GM04503 (cell line): ENCODE data around the gene SNAPC4.
A peak's percentile ranks its signal among the peaks of the same experiment; 100 is the strongest.

Source experiments
- DNase-seq: peaks from one replicate; pipeline ENCODE4 v3.0.0-alpha.2; 2012; ENCODE audit warnings: low read depth

Gene SNAPC4, protein sequence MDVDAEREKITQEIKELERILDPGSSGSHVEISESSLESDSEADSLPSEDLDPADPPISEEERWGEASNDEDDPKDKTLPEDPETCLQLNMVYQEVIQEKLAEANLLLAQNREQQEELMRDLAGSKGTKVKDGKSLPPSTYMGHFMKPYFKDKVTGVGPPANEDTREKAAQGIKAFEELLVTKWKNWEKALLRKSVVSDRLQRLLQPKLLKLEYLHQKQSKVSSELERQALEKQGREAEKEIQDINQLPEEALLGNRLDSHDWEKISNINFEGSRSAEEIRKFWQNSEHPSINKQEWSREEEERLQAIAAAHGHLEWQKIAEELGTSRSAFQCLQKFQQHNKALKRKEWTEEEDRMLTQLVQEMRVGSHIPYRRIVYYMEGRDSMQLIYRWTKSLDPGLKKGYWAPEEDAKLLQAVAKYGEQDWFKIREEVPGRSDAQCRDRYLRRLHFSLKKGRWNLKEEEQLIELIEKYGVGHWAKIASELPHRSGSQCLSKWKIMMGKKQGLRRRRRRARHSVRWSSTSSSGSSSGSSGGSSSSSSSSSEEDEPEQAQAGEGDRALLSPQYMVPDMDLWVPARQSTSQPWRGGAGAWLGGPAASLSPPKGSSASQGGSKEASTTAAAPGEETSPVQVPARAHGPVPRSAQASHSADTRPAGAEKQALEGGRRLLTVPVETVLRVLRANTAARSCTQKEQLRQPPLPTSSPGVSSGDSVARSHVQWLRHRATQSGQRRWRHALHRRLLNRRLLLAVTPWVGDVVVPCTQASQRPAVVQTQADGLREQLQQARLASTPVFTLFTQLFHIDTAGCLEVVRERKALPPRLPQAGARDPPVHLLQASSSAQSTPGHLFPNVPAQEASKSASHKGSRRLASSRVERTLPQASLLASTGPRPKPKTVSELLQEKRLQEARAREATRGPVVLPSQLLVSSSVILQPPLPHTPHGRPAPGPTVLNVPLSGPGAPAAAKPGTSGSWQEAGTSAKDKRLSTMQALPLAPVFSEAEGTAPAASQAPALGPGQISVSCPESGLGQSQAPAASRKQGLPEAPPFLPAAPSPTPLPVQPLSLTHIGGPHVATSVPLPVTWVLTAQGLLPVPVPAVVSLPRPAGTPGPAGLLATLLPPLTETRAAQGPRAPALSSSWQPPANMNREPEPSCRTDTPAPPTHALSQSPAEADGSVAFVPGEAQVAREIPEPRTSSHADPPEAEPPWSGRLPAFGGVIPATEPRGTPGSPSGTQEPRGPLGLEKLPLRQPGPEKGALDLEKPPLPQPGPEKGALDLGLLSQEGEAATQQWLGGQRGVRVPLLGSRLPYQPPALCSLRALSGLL (N-terminal part only)

DNA sequence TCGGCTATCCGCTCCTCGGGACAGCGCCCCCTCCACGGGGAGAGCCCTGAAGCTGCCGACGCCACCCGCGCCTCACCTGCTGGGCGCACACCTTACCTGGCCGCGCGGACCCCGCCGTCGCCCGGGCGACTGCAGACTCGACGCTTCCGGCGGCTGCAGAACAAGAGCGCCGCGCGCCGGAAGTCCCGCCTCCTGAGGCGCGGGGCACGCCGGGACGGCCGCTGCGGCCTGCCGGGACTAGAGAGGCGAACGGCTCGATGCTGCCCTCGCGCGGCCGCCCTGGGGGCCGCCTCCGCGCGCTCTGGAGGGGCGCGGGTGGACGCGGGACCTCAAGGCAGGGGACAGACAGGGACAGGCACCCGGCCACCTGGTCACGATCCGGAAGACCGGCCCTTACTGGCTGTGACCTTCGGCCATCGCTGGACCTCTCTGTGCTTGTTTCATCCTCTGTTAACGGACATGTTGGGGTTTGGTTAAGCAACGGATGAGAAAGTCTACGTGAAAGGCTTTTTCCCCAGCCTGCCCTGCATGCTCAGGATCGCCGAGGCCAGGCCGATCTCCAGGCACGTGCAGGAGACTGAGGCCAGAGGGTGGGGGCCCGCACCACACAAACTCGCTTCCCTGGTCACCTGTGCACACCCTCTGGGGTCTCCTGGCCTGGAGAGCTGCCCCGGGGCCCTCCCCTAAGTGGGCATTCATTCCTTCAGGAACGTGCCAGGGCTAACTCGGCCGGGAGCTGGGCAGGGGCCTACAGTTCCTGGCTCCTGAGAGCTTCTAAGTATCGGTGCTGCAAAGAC, at the start of gene SNAPC4:
SNAPC4 (minus strand) TSS at position 133 of the 797 bp plus-strand sequence. CDS start 1,742 bp downstream, outside the sequence.
- no peak for DNase-seq

DNA sequence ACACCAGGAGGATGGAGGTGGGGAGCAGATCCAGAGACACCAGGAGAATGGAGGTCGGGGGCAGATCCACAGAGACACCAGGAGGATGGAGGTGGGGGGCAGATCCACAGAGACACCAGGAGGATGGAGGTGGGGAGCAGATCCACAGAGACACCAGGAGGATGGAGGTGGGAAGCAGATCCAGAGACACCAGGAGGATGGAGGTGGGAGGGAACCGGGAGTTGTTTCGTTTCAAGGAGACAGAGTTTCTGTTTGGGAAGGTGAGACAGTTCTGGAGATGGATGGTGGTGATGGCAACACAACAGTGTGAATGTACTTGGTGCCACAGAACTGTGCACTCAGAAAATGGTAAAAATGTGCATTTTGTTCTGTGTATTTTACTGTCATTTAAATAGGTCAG, 48.7 kb upstream of the SNAPC4 start:
- no peak for DNase-seq

DNA sequence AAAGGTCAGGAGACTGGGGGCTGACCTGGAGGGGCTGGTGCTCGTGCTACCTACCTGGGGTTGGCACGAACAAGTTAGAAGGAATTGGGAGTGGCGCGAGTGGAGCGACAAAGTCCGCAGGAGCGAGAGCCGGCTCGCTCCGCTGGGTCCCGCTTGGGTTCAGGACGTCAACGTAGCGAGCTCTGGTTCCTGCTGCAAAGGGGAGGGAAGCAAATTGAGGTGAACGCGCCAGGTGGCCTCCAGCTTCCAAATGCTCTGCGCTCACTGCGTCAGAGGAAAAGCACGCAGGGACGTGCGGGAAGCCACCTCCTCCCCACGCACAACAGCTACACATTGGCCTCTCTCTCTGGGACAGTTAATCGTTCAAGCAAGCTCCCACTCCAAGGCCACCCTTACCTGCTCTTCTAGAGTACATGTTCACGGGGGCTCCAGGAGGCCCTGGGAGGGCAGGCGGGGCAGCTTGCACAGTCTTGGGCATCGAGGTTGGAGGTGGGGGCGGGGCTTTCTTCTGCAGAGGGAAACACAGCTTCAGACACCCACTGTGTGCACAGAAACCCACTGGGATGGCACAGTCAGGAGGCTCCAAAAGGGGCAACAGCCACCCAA, 47.3 kb upstream of the SNAPC4 start:
- no peak for DNase-seq

DNA sequence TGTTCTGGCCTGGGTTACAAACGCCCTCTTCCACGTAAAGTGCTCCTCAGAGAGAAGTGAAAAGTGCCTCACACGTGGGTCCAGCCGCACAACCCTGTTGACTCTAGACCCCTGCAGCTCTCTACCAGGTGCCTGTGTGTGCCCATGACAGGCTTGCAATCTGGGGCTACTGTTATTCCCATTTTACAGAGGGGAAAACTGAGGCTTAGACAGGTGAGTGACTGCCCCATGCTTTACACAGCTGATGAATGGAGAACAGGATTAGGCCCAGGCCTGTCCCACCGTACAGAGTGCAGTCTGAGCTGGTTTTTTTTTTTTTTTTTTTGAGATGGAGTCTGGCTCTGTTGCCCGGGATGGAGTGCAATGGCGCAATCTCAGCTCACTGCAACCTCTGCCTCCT, 45.8 kb upstream of the SNAPC4 start:
- no peak for DNase-seq

DNA sequence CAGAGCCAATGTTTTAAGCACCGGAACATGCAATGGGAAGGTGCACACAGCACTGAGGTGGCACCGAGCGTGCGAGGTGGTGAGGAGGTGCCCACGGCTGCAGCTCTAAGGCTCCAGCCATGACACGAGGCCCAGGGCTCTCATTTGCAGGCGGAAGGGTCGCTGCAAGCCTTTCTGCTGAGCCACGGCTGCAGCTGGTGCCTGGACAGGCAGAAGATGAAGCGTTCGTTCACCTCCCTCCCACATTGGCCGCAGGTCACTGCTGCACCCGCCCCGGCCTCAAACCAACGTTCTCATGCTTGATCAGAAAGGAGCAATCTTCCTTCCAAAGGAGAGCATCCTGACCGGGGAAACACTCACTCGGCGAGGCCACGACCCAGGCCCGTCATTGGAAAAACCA, 44.1 kb upstream of the SNAPC4 start:
- DNase-seq: no peak

DNA sequence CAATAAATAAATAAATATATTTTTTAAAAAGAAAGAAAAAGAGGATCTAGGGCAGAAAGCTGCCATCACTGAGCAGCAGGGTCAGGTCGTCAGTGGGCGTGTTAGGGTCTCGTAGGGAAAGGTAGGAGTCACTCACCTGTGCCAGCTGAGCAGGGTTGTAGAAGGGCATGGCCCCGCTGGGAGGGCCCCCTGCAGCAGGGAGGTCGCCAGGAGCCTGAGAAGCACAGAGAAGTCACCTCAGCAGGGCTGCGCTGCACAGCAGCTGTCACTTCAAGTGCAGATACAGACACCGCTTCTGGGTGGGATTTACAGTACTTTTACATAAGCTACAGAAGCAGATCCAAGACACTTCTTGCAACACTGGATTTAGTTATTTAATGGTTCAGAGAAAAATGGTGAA, 43.7 kb upstream of the SNAPC4 start:
- DNase-seq: no peak

DNA sequence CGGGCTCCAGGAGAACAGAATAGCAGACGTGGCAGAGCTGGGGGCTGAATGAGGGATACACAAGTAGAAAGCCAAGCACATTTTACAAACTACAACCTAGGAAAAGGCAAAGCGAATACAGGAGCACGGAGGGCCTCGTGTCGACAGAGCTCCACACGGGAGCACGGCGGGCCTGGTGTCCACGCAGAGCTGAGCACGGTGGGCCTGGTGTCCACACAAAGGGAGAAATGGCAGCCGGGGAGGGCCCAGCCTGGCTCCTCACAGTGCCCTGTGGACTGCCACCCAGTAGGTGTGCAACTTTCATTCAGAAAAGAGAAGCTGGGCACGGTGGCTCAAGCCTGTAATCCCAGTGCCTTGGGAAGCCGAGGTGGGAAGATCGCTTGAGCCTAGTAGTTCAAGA, 43.1 kb upstream of the SNAPC4 start:
- DNase-seq: no peak

DNA sequence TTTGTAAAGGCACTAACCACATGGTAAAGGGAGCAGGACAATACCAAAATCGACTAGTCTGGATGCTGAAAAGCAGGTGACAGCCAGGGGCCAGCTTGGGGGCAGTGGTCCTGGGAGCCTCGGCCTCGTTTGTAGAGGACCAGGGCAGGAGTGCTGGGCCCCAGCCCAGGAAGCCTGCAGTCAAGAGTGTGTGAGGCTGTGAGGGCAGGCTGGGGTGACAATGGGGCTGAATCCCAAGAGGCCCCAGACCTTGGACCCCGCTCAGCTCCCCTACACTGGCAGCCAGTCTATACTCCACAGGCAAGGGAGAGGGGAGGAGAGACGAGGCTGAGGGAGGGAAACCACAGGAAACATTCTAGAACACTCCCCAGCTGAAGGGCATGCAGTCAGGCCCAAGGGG, 42.3 kb upstream of the SNAPC4 start:
- no peak for DNase-seq

DNA sequence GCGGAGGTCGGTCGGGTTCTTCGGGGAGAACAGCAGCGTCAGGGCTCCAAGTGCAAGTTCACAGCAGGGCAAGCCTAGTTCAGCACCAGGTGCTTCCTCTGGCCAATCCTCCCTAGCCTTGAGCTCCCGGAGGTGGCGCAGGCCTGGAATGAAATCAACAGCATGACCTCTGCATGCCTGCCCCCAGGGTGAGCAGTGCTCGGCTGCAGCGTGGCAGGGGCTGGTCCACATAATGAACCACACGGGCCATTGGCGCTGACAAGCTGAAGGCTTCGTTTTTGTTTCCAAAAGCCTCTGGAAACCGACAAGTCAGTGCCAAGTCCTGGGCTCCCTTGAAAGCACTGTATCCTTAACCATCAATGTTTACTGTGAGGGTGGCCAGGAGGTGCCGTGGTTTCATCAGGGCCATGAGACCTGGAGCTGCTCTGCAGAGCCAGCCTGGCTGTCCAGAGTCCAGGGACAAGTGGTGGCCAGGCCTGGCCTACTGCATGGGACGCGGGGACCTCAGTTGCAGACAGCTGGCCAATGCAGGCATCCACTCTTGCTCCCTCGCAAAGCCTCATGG, 41.8 kb upstream of the SNAPC4 start:
- no peak for DNase-seq

DNA sequence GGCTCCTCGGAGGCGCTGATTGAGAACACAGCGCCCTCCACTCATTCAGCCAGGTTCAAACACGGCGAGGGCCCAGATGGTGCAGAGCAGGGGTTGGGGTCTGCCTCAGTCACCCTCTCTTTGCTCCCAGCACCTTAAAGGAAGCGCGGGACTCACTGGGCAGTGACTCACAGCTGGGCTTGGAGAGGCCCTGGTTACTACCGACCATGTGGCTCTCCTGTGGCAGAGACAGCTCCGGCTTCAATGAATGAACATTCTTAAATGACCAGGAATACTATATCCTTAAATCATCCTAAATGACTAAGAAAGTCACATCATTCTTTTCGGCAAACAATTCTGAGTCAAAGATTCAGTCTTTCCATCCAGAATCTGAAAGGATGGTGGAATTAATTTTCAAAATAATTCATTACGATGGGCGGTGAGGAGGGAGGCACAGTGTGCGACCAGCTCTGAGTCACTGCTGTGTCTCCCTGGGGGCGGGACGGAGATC, 41.3 kb upstream of the SNAPC4 start:
- DNase-seq: no peak

DNA sequence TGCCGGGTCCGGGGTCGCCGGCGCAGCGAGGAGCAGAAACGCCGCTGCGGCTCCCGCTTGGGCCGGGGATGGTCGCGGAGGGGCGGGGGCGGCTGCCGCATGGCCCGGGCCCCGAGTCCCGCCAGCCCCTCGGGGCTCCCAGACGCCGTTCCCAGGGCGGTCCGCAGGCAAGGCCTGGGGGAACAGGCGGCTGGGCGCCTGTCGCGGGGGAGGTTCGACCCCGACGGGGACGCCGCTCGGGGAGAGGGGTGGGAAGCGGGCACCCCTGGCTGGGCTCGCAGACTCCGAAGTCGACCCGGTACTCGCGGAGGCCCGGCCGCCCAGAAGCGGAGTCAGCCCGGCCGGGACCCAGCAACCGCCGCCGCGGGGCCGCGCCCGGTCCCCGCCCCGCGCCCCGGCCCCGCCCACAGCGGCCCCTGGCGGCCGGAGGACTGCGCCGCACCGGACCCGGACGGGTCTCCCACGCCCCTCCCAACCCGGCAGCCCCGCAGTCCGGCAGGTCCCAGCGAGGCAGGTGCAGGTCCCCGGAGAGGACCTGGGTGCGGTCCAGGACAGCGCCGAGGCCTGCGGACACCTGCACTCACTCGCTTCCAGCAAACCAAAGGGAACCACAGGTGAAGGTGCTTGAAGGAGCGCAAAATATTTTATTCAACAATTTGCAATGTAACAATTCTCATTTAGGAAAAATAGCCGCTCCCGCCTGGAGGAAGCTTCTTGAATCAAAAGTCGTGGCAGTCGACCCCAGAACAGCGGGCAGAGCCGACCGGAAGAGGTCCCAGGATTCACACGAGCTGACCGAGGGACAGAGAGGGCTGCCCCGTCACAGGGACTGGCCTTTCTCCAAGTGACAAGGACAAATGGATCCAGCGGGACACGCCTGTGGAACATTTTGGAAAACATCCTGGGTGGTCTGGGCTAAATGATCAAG, 39.8 kb upstream of the SNAPC4 start, which contains the start of gene INPP5E:
INPP5E (minus strand) TSS at position 365 of the 928 bp plus-strand sequence. CDS start 426 bp downstream, outside the sequence.
- no peak for DNase-seq

DNA sequence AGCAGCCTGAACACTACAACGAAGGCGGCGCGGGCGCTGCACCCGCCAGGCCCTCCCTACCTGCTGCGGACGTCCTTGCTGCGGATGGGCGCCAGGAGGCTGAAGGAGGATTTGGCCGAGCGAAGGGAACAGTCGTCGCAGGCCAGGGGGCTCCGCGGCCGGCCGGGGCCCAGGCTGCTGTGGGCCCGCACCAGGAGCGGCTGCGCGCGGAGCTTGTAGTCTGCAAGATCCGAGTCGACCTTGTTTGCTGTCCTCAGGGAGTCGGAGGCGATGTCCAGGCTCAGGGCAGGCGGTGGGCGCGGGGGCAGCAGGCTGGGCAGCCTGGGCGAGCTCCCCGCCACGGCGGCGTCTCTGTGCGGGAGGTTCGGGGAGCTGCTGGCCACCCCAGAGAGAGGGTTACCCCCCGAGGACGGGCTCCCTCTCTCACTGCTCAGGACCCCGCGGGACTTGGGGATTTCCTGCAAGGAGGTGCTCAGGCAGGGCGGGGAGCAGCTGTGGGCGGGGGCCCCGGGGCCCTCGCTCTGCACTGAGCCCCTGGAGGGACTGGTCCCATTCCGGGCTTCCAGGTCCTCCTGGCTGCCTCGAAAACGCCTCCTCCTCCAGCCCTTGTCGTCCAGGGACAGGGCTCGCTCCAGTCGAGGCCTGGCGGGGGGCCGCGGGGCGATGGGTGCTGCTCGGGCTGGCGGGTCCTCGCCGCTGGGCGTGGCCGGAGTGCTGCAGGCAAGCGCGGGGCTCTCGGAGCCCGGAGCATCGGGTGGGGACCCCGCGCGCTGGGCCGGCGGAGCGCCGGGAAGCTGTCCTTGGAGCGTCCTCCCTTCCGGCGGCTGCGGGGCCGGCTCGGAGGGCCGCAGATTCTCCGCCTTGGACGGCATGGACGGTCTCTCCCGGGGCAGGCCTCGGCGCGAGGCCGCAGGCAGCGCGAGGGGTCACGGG, 38.8 kb upstream of the SNAPC4 start:
- no peak for DNase-seq

DNA sequence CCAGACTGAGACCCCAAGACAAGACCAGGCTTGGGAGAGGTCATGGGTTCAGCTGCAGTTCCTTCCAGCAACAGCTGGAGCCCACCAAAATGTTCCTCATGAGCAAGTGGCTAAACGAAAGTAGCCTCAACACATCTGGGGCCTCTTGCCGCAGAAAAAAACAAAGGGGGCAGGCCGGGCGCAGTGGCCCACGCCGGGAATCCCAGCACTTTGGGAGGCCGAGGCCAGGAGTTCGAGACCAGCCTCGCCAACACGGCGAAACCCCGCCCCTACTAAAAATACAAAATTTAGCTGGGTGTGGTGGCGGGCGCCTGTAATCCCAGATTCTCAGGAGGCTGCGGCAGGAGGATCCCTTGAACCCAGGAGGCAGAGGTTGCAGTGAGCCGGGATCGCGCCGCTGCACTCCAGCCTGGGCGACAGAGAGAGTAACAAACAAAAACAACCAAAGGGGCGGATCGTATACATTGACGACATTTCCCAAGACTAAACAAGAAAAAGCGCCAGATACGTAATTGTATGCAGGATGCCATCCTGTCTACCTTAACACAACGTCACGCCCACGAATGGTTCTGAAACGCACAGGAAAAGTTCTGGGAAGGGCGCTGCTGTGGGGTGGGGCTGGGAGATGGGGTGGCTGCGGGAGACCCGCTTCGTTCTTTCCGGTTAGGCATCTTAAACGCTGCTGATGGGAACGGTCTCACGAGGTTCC, 38.0 kb upstream of the SNAPC4 start:
- DNase-seq: no peak

DNA sequence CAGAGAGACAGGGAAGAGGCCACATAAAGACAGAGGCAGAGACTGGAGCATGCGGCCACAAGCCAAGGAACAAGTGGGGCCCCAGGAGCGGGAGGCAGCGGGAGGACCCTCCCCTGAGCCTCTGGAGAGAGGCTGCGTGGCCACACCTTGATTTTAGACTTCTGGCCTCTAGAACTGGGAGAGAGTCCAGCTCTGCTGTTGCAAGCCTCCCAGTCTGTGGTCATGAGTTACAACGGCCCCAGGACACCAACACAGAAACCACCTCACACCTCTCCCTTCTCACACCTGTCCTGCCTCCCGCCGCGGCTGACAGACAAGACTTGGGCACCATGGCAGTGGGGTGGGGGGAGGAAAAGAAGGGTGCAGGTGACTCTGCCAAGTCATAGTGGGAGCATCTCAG, 37.5 kb upstream of the SNAPC4 start:
- peak; percentile 20 for DNase-seq

DNA sequence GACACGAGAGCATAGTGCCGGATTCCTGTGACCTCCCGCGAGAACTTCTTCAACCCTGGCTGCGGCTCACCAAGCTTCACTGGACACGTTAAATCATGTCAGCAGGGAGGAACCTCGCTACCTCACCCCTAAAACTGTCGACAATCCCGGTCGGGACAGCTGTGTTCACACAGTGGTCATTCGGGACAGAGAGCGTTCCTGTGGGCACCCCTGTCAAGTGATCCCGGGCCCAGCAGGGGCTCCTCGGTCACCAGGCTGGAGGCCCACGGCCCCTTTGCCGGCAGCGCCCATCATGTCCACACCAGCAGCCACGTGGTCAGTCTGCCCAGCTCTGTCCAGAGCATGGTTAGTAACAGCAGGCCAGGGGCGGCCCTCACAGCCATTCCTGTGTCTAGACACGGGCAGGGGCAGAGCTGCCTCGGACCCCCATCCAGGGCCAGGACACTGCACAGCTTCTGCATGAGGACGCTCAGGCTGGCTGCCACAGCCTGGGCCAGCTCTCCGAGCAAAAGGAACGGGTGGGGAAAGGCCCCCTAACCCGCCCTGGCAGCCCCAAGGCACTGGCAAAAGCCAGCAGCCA, 36.2 kb upstream of the SNAPC4 start:
- no peak for DNase-seq

DNA sequence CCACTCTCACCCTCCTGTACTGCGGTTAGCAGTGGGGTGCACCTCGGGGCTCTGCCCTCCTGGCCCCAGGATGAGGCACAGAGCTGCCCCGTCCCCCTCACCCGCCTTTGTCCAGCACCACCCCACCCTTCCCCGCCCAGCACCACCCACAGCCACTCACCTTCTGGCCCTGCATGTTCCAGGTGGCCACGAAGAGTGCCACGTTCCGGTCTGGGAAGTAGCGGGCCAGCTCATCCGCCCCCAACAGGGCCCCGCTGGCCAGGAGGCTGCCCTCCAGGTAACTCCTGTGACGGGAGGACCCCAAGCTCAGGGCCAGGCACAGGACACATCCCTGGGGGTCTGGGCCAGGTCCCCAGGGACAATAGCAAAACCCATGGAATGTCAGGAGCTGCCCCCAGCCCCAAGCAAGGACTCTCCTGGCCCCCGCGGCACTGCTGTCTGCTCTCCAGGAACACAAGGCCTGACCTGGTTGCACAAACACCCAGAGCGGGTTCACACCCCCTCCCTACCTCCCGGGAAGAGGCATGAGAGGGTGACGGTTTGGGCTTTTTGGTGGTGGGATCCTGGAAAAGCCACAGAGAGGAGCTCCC, 34.7 kb upstream of the SNAPC4 start:
- DNase-seq: no peak
